GM21526 (cell line): ENCODE data around the gene PSG5.
"Not testable (repeated sequence)": the region's sequence is repeated elsewhere in the genome, so short reads cannot be mapped to it uniquely, and the experiment has no call there.

Source experiments
- ATAC-seq: cut with Tn5 transposase; IDR thresholded peaks from one replicate; pipeline ENCODE4 v1.9.1; 2021; ENCODE audit warnings: moderate library complexity; ENCODE audit not compliant: unreplicated experiment, low FRiP score

PSG5 gene

DNA sequence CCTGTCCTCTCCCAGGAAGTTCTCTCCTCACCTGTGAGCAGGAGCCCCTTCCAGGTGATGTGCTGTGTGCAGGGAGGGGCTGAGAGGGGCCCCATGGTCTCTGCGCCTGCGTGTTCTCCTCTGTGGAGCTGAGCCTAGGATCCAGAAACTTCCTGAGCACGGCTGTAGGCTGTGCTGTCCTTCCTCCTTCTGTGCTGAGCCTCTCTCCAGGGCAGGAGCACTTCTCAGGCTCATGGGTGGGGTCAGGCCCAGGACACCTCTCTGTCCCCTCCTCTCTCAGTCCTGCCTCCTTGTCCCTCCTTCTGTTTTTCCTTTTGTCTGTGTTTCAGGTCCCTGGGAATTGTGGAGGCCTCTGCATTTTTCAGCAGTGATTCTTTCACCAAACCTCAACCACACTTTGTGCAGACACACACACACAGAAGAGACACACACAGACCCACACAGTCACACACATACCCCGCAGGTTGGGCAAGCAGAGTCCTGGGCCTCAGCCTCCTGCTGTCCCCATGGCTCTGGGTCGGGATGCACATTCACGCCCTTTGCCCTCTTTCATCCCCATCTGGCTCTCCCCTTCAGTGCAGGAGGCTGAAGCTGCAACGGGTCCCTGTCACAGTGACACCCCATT is at the start of gene PSG5:
TSS of gene PSG5 (minus strand) at position 226 of the 625 bp plus-strand sequence. CDS start at position 95, 131 bp downstream.
- not testable (repeated sequence) for ATAC-seq

DNA sequence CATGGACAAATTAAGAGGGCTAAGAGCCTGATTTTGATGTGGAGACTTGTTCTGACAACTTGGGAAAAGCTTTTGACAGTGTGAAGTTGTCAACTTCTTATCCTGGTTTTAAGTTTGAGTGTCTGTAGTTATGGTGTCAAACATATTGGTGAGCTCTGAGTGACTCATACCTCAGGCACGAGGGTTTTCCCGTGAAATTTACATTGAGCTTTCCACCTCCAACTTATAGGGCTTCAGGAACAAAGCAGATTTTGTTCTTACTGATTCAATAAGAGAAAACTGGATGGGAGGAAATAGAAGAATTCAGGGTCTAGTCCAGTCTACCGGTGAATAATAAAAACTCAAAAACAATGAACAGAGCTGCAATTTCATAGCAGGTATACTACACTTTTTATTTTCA is 49.4 kb upstream of the PSG5 start:
- not testable (repeated sequence) for ATAC-seq

- ATAC-seq = no peak
These were observed 43.0 kb upstream of the PSG5 start for GRCh38 chr19:43229315-43229714.

- ATAC-seq = not testable (repeated sequence)
These were observed 42.4 kb upstream of the PSG5 start for GRCh38 chr19:43228730-43229129.

GRCh38 chr19:43226986-43227385 is 40.6 kb upstream of the PSG5 start:
- ATAC-seq = not testable (repeated sequence)

DNA sequence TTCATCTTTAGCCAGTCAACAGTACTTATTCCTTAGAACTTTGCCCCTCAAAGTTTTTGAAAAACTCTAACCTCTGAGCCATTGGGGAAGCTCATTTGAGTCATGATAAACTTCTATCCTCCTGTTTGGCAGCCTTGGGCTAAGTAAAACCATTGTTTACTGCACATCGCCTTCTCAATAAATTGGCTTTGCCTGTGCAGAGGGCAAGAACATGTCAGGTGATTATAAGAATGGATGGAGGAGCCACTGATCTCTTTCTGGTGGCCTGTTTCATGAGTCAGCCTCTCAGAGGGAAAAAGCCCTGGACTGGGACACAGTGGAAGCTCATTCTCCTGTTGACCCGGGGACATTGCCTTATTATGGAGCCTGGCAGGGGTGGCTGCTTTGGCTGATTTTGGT is 38.5 kb upstream of the PSG5 start:
- ATAC-seq = no peak

DNA sequence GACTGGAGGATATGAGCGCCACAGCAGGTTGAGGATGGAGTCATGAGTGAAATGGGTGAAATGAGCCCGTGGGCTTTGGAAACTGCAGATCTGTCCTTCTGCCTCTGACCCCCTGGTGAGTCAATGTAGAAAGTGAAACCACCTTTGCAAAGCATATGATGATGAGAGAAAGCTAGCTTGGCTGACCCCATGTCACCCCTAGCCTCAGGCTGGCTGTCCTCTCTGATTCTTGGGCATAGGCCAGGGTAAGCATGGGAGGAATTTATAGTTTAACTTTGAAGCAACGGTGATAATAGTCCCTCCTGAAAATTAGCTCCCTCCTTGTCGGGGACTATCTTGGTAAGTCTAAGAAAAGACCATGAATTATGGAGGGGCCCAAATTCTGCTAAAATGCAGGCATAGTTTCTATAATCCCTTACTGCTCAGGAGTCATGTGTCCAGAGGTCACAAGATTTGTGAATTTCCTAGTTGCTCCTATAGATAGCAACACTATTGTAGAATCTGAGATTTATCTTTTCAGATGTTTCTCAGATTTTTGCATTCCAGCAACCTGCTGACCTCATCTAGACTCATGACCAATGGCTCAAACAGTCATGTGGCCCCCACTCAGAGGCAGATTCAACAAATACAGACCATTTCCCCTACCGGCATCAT is 38.0 kb upstream of the PSG5 start:
- not testable (repeated sequence) for ATAC-seq

DNA sequence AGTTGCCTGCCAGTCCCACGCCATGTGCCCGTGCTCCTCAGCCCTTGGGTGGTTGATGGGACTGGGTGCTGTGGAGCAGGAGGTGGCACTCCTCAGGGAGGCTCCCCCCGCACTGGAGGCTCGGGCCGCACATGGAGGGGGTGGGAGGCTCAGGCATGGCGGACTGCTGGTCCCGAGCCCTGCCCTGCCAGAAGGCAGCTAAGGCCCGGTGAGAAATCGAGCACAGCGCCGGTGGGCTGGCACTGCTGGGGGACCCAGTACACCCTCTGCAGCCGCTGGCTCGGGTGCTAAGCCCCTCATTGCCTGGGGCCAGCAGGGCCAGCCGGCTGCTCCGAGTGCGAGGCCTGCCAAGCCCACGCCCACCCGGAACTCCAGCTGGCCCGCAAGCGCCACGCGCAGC is 35.6 kb upstream of the PSG5 start:
- ATAC-seq = not testable (repeated sequence)

- not testable (repeated sequence) for ATAC-seq
These were observed 32.8 kb upstream of the PSG5 start for GRCh38 chr19:43219136-43219535.

DNA sequence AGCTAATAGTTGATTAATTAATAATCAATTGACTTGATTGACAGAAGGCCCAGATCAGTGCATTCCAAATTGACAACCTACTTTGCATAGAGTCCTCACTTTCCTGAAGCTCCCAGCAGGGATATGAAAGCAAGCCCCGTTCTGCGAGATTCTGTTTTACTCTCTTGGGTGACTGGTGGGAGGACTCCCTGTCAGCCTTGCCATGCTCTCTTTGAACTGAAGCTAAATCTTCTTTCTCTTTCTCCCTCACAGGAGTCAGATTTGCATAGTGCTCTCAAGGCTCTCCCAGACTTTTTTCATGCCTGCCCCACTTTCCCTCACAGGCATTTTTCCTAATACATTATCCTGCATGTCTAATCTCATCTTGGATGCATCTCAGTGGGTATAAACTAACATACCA is 29.5 kb upstream of the PSG5 start:
- not testable (repeated sequence) for ATAC-seq

DNA sequence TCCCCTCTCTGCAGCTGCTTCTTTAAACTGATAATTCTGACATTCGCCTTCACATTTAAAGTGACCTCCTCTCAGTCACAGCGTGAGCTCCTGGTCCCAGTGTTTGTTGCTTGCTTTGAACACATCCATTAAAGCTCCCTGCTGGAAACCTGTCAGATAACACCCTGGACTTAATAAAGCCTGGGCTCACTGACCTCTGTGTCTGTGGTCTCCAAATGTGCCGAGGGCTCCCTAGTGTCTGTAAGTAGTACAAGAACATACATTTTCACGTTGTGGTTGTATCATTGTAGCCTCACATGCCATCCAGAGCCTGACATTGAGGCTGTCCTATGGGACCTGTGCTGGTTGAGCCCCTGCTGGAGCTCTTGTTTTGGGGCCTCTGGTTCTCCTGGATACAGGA is 21.7 kb upstream of the PSG5 start:
- no peak for ATAC-seq

GRCh38 chr19:43207174-43207573 is 20.8 kb upstream of the PSG5 start:
- not testable (repeated sequence) for ATAC-seq

- ATAC-seq = not testable (repeated sequence)
These were observed 19.3 kb upstream of the PSG5 start, which contains the start of gene PSG4 for GRCh38 chr19:43205471-43206105. Gene PSG4 (minus strand): TSS chr19:43205638. CDS start chr19:43205536, 102 bp downstream.

DNA sequence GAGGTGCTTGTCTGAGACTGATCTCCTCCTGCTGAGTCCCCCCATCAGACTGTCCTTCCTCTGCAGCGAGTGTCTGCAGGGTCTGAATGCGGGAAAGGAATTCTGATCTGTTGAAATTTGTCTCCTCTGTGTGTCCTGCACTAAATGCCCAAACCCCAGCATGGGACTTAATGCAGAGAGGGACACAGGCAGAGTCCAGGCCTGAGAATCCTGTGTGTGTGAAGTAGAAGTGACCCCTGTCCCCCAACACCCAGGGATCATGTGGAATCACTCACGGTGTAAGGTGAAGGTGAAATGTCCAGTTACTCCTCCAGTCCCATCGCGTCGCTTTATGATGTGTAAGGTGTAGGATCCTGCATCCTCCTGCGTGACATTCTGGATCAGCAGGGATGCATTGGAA is 17.3 kb upstream of the PSG5 start:
- not testable (repeated sequence) for ATAC-seq

DNA sequence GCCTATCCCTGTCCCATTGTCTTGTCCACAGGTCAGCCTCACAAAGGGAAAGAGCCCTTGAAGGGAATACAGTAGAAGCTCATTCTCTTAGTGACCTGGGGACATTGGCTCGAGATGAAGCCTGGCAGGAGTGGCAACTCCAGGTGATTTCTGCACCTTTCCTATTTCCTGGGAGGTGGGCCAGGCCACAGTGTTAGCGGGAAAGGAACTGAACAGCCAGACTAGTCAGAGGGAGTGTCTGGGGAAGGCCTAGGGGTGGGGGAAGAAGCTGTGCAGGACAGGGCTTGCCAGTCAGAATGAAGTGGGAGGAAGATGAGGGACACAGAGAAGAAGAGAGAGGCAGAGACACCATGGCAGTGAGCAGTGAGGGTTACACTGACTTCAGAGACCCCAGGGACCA is 15.6 kb upstream of the PSG5 start:
- not testable (repeated sequence) for ATAC-seq

DNA sequence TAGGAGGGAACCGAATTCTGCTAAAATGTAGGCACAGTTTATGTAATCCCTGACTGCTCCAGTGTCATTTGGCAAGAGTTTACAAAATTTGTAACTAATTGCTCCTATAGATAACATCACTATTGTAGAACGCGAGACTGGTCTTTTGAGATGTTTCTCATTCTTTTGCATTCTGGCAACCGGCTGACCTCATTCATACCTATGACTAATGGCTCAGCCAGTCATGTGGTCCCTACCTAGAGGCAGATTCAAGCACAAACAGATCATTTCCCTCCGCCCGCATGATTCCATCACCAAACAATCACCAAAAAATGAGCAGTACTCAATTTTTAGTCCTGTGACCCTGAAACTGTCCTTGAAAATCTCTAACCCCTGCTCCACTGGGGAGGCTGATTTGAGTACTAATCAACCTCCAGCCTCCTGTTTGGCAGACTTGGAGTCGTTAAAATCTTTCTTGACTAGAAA is 15.0 kb upstream of the PSG5 start:
- not testable (repeated sequence) for ATAC-seq

DNA sequence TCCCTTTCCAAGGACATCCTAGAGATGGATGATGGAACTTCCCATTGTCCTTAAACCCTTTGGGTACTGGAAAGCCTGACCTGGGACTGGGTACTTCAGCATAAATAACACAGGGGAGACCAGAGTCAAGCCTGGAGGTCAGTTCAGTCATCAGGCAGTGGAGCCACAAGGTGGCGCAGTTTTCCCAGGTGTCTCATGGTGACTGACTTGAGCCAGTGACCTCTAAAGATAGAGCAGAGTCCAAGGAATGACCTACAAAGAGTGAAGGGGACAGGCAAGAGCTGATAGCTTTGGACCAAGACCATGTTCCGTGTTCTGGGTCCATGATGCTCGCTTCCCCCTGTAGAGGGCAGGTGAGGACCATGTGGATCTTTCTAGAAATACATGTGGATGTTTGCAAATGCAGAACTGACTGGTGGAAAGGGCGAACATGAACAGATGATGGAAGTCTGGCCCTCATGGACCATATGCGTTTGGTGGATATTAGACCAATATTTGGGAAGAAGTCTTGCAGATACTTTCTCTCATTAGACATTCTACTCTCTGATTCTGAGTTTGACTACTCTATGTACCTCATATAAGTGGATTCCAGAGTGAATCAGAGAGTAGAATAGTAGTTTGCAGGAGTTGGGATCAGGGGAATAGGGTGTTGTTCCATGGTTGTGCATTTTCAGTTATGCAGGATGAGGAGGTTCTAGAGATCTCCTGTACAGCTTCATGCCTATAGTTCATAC is 12.5 kb upstream of the PSG5 start:
- not testable (repeated sequence) for ATAC-seq

DNA sequence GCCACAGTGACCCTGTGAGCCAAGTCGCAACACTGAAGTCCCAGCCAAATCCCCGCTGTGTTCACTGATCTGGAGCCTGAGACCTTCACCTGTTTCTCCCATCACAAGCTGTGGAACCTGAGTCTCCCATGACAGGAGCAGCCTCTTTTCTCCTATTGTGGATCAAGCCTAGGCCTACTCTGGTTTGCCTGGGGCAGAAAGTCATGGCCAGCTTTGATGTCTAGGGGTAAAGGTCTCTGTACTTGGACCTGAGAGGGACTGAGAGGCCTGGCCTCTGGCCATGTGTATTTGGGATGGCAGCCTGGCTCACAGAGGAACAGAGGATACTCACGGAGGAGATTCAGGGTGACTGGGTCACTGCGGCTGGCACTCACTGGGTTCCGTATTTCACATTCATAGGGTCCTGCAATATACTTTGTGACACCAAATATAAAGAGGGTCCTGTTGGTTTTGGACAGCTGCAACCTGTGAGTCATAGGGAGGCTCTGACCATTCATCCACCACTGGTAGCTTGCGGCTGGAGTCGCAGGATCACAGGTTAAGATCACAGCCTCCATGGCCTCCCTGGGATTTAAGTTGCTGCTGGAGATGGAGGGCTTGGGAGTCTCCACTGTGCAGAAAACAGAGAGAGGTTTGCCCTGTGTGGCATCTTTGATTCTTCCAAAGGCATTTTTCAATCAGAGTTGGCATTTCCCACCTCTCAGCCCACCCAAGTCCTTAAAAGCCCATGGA is 11.5 kb upstream of the PSG5 start:
- not testable (repeated sequence) for ATAC-seq

DNA sequence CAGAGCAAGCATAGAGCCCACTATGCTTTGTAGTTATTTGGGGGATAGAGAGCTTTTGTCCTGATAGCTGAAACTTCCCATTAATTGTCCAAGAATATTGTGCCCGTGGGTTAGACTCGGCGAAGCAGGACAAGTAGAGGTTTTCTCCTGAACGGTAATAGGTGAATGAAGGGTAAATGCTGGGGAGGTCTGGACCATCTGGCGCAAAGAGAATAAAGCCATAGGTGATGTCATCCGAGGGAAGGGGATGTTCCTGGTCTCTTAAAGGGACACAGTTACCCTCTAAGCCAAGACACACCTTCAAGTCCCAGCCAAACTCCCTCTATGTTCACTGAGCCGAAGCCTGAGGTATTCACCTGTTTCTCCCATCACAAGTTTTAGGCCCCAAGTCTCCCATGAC is 8.1 kb upstream of the PSG5 start:
- ATAC-seq = not testable (repeated sequence)
